ENCODE measurements around the gene SPPL3.
"Not testable (repeated sequence)": the region's sequence is repeated elsewhere in the genome, so short reads cannot be mapped to it uniquely, and the experiment has no call there.

Gene SPPL3

DNA sequence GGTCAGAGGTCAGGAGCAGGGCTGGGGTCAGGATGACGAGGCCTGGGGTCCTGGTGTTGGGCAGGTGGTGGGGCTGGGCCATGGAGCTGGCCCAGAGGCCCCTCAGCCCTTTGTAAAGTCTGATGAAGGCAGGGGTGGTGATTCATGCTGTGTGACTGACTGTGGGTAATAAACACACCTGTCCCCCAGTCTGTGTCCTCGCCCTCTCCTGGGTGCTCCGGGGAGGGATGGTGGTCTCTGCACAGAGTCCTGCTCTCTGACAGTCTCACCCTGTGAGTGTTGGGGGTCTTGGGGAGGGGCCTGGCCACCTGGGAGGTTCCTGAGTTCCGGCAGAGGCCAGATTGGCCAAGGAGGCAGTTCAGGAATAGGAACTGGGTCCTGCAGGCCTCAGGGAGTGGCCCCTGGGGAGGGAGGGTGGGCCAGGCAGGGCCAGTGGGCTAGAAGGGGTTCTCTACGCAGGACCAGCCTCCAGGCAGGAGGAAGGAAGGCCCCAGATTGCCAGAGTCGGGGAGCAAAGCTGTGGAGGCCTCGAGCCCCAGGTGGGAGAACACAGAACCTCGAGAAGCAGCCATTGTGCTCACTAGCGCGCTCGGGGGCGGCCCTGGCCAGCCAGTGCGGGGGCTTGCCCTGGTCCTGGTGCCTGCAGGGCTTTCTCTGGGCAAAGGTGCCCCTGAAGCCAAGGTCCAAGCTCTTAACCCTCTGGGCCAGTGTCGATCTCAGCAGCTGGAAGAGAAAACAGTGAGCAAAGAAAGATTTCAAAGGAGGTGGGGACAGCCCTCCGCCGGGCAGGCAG lies 164.1 kb downstream of the SPPL3 start:
- DNase-seq: no peak

DNA sequence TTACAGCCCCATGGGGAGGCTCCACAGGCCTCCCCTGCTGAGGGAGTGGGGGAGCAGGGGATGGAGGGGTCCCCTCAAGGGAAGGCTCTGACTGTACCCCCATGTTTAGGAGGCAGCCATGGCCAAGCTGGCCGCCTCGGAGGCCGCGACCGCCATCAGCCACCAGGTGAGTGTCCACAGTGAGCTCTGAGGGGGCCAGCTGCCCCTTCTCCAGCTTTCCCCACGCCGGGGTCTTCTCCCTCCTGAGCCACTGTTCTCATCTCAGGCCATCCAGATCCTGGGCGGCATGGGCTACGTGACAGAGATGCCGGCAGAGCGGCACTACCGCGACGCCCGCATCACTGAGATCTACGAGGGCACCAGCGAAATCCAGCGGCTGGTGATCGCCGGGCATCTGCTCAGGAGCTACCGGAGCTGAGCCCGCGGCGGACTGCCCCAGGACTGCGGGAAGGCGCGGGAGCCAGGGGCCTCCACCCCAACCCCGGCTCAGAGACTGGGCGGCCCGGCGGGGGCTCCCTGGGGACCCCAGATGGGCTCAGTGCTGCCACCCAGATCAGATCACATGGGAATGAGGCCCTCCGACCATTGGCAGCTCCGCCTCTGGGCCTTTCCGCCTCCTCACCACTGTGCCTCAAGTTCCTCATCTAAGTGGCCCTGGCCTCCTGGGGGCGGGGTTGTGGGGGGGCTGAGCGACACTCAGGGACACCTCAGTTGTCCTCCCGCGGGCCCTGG lies 165.0 kb downstream of the SPPL3 start:
- no peak for DNase-seq

DNA sequence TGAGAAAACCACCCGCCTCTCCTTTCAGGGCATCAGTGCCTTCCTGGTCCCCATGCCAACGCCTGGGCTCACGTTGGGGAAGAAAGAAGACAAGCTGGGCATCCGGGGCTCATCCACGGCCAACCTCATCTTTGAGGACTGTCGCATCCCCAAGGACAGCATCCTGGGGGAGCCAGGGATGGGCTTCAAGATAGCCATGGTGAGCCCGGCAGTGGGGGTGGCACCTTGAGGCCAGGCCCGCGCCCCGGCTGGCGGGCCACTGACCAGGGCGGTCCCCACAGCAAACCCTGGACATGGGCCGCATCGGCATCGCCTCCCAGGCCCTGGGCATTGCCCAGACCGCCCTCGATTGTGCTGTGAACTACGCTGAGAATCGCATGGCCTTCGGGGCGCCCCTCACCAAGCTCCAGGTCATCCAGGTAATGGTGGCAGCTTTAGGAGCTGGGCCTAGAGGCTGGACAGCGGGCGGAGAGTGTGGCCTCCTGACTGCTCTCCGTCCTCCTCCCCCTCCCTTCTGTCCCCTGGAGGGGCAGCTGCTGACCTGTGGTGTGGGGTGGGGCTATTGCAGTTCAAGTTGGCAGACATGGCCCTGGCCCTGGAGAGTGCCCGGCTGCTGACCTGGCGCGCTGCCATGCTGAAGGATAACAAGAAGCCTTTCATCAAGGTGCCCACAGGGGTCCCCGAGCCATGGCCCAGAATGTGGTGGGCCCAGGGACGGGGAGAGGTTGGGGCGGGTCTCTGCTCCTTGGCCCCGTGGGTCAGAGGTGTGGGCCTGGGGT lies 165.7 kb downstream of the SPPL3 start:
- no peak for DNase-seq

DNA sequence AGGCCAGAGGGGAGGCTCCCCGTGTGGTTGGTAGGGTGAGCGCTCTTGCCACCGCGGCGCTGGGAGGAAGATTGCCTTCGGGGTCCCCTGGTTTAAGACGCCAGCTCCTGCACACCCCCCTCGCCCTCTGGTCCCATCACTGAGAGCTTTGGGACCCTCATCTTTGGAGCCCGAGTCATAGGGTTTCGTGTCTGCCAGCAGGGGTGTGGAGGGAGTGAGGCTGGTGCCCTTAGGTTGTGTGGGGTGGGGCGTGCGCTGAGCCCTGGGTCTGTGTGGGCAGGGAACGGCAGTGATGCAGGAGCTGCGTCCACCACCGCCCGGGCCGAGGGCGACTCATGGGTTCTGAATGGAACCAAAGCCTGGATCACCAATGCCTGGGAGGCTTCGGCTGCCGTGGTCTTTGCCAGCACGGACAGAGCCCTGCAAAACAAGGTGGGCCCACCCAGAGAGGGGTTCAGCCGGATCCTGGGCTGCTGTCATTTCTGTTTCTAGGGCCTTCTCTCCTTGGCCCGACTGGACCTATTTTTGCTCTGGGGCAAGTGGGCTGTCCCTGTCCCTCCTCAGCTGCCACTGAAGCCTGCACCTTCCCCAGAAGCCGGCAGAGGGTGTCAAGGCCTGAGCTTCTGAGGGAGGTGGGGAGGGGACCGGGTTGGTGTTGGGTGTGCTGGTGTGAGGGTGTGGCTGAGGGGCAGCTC lies 166.5 kb downstream of the SPPL3 start:
- no peak for DNase-seq

DNA sequence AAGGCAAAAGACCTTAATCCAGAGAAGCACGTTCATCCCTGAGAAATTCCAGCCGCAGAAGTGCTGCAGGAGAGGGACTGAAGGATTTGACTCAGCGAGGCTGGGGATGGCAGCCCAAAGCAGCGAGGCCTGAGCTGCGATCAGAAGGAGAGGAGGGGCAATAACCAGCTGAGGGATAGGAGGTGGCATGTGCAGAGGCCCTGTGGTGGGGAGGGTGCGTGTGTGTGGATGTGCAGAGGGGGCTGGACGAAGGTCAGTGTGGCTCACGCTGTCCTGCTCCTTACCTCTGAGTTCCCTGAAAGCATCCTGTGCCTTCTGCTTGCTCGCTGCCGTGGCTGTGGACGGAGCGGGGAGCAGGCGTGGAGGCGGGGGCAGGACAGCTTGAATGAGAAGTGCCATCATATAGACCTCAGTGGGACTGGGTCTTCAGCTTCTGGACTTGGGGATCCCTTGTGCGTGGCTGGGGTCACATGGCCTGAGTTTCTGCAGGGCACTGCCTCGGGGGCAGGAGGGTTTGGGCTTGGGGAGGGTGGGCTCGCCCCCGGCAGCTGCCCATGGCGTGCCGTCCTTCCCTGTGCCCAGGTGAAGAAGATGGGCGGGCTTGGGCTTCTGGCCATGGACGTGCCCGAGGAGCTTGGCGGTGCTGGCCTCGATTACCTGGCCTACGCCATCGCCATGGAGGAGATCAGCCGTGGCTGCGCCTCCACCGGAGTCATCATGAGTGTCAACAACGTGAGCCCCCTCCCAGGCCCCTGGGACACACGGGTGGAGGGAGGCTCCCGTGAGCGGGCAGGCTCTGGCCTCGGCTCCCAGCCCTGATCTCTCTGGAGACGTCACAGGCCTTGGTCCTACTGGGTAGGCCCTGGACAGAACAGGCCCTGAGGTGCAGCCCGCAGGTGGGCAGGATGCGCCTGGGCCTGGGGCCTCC lies 167.5 kb downstream of the SPPL3 start:
- no peak for DNase-seq

DNA sequence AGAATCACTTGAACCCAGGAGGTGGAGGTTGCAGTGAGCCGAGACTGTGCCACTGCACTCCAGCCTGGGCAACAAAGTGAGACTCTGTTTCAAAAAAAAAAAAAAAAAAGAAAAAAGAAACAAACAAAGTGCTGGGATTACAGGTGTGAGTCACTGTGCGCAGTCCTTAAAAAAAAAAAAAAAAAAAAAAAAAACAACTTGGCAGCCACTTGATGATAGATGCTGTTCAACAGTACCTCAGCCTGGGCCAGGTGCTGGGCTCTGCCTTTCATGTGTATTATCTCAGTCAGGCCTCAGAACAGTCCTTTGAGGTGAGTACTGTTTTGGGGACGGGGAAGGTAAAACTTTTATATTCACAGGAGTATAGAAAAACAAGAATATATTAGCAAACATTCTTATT lies 169.0 kb downstream of the SPPL3 start:
- no peak for DNase-seq

DNA sequence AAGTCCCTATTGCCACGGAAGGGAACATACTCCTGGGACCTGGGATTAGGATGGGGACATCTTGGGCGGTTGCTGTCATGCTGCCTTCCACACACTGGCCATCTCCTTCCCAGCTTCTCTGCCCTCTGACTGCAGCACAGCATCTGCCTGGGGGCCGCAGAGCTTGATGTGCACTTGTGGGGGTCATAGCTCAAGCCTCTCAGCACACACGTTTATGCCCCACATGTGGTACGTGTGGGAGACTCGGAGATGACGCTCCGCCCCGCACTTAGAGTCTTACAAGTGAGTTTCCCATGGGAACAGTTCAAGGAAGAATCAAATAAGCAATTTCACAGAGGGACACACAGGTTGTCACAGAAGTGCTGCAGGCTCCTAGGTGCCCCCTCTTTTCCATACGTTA lies 169.9 kb downstream of the SPPL3 start:
- no peak for DNase-seq

DNA sequence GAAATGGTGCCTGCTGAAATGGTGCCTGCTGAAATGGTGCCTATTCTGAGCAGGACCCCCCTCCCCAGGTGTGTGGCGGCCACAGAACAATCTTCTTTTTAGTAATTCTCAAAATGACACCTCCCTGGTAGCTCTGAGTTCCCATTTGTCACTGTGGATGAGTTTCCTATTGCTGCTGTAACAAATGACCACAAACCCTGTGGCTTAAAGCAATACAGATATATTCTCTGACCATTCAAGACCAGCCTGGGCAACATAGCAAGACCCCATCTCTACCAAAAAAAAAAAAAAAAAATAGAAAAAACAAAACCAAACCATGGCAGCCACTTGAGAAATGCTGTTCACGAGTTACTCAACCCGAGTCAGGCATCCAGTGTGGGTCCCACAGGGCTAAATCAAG lies 170.6 kb downstream of the SPPL3 start:
- DNase-seq: no peak

DNA sequence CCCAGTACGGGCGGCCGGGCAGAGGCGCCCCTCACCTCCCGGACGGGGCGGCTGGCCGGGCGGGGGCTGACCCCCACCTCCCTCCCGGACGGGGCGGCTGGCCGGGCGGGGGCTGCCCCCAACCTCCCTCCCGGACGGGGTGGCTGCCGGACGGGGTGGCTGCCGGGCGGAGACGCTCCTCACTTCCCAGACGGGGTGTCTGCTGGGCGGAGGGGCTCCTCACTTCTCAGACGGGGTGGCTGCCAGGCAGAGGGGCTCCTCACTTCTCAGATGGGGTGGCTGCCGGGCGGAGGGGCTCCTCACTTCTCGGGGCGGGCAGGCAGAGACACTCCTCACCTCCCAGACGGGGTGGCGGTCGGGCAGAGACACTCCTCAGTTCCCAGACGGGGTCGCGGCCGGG lies 172.0 kb downstream of the SPPL3 start:
- DNase-seq: not testable (repeated sequence)

DNA sequence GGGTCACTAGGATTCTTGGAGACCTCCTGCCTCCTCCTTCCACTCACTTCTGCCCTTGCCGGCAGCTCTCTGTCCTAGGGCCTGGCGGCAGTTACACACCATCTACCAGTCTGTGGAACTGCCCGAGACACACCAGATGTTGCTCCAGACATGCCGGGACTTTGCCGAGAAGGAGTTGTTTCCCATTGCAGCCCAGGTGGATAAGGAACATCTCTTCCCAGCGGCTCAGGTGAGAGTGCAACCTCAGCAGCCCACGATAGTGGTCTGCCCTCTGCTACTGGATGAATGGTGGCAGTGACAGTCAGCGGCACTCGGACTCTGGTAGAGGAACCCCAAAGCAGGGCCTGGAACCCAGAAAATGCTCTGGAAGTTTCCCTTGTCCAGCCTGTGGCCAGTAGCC lies 177.2 kb downstream of the SPPL3 start:
- DNase-seq: no peak

DNA sequence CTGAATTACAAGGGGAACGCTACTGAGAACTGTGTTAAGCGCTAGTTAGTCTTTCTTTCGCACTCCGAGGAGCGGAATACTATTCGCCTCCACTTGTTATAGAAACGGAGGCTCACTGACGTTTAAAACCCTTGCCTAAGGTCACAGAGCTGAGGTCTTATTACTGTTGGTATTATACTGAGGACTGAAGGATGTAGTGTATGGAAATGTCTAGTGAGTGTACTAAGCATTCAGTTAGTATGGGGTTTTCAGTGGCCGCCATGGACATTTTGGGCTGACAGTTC lies 177.7 kb downstream of the SPPL3 start:
- no peak for DNase-seq

DNA sequence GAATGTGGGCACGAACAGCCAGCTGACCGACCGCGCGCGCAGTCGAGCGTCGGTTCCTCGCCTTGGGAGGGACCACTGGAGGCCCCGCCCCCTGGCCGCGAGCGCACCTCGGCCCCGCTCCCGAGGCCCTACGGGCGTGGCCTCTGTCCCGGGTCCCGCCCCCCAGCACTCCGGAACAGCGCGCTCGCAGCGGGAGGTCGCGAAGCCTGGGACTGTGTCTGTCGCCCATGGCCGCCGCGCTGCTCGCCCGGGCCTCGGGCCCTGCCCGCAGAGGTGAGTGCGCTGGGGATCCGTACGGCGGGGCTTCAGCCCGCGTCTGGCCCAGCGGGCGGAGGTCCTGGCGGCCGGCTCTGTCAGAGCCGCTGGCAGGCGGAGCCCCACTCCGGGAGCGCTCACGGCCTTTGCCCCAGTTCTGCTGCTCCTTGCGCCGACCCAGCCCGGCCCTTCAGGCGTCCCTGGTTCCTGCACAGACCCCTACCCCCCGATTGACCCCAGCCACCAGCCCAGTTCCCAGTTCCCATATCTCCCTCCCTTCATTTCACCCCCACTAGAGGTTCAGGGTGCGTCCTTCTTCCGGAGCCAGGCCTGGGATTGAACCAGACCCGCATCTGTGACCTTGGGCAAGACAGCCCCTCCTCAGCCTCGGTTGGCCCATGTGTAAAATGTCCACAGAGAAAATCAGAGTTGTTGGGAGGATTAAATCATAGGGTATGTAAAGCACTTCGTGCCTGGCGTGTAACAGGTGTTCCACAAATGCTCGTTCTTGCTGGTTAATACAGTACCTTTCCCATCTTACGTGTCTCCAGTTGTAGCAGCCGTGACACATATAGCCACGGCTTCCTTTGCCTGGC lies 178.3 kb downstream of the SPPL3 start, which contains the start of gene ACADS:
ACADS (plus strand) TSS at position 168 of the 851 bp plus-strand sequence; CDS start at position 228, 60 bp downstream.
- peak; percentile 7 for DNase-seq

DNA sequence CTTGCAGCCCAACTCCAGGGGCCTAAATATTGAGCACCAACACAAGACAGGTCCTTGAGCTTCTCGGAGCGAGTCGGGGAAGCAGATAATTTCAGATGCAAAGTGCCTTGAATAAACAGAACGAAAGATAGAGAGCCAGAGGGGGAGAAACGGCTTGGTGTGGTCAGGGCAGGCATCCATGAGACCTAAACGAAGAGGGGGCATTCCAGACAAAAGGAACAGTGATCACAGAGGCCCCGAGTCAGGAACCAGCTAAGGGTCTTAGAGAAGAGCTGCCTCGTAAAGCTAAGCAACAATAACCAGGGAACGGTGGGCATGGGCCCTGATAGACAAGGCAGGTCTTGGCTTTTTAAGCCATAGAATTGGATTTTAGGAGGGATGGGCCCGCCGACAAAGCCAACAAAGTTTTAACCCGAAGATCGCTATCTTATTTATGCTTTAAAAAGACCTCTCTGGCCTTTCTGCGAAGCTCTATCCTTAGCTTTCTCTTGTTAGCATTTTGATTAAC lies 179.0 kb downstream of the SPPL3 start:
- DNase-seq: no peak

DNA sequence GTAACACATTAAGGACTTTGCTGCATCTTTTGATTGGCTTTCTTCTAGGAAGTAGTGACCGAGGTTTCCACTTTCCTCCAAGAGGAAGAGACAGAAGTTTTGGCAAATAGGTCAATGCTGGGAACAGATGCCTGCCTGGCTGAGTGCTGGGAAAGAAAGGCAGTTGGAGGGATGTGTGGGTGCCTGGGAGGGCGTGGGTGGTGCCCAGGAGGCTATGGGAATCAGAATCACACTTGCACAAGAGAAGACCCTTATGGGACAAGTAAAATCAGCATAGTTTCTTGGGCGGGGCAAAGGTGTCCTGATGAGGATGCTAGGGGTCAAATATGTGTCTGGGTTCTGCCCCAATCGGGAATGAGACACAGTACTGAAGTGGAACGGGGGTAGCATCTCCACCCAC lies 179.4 kb downstream of the SPPL3 start:
- no peak for DNase-seq

DNA sequence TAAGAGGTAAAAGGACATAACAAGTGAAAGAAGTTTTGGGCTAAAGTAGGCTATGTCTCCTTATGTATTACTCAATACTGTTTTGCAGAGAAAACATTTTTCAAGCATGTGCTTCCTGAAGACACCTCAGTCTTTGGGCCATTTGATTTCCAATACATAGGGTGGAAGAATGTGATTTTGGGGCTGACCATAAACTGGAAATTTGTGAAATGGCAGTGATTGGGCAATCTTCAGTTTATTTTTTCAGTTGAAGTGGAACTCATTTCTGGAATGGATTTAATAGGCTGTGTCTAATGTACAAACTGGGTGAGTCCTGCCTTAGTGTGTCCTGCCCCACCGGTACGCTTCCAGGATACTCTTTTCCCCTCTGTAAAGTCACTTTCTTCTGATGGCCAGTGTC lies 181.4 kb downstream of the SPPL3 start:
- no peak for DNase-seq

DNA sequence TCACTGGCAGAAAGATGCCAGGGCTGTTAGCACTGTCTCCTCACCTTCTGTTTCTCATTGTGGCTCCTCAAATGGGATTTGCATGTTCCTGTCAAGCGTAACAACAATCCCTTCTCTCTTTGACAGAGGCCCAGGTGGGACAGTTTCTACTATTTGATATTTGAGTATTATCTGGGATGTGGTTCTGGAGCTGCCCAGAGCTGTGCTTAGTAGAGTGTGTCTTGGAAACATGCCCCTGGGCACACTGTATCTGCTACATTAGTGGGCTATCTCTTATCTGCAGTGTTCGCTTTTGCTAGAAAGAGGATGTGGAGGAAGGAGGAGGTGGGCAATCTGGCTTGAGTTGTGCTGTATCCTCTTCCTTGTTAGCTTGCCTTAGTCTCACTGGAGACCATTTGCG lies 182.3 kb downstream of the SPPL3 start:
- no peak for DNase-seq

DNA sequence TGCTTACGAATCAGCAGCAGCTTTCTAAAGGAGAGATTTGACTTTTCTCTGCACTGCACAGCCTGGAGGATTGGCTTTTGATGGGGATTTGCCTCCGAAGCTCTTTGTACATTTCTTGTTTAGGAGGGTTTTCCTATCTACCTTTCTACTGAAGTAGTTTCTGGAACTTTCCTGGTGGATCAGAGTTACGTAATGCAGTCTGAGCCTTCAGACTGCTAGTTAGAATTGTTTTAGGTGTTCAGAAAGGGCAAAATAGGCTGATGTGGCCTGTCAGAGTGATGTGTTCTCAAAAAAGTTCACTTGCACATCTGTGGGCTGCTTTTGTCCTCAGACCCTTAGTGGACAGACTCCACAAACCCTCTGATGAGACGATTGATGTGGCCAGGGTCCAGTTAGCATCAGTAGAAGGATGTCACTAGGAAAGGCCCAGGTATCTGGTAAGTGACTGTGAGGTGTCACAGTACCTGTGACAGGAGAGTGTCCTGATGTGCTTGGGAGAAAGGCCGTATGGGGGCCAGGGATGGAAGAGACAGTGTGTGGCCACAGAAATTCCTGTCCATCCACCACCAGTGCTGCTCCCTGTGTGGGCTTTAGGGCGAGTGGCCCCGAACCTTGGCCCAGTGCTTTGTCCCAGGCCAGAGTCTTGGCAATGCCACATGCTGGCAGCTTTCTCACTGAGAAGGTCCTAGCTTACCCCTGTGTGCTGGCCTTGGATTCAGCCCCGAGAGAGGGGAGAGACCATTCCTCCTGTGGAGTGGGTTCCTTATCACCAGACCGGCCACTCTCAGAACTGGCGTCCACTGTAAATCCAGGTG lies 183.0 kb downstream of the SPPL3 start:
- no peak for DNase-seq

DNA sequence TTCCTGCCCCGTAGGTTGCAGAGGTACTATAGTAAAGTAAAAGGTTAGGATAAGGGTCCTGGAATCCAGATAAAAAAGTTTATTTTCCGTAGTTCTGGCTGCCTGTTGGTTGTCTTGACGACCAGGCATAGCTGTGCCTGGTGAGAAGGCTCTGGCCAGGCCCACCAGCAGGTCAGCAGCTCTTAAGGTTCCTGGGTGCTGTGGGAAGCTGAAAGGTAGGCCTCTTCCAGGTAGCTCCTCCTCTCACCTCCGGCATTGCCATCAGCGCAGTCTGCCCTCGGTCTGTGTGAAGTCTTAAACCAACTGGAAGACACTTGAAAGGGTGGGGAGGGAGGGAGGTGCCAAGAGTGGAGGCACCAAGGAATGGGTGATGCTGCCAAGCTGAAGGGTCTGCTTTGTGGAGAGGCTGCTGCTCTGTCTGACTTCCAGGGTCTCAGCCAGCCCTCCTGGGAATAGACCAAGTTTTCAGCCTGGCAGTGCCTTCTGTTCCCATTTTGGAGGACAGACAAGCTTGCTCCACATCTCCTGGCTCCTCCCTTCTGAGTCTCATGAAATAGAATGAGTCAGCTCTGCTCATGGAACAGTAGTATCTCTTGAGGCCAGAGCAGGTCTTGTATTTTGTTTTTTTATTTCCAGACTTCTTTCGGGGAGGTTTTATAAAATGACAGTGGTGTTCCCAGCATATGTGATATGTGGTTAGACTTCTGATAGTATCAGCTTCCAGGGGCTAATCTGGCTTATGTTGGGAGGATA lies 183.7 kb downstream of the SPPL3 start:
- DNase-seq: no peak
